Thyroid gland (tissue), 4 donors: ENCODE data around the gene RASSF7. TPM values are rescaled to one million over a fixed set of nuclear protein-coding genes. Genes with fewer than 3 reads are reported as not detected.

Experiments
- DNase-seq, 2 donors: peaks; one replicate each; pipeline ENCODE4 v3.0.0-alpha.2; 2019
- H3K27ac ChIP-seq, 3 donors: fragments of 200-600 bp; sonication (generic); 1 replicate in 2 of 3; 2 replicates in 1 of 3; pipeline ENCODE4 v1.5.1; 2016 to 2019; ENCODE audit warnings: mild to moderate bottlenecking in 1 of 3, moderate library complexity in 1 of 3
- H3K27me3 ChIP-seq: fragments of 200-600 bp; sonication (generic); one replicate; pipeline ENCODE4 v1.5.1; 2019
- H3K36me3 ChIP-seq, 2 donors: fragments of 200-600 bp; sonication (generic); one replicate each; pipeline ENCODE4 v1.5.1; 2016 to 2019
- H3K4me1 ChIP-seq, 2 donors: fragments of 200-600 bp; sonication (generic); one replicate each; pipeline ENCODE4 v1.5.1; 2017 to 2019
- H3K4me3 ChIP-seq, 3 donors: fragments of 200-600 bp; sonication (generic); replicated peaks in 1 of 3; 1 replicate in 2 of 3; 2 replicates in 1 of 3; pipeline ENCODE4 v1.5.1; 2016; ENCODE audit warnings: mild to moderate bottlenecking in 1 of 3
- H3K9me3 ChIP-seq: fragments of 200-600 bp; sonication (generic); one replicate; pipeline ENCODE4 v1.5.1; 2017
- POLR2A ChIP-seq, 2 donors: fragments of 450-650 bp; IDR thresholded peaks; one replicate each; pipeline ENCODE4 v1.6.1; 2017; ENCODE audit warnings: antibody characterized with exemption in 2 of 2, mild to moderate bottlenecking in 2 of 2, moderate library complexity in 1 of 2
- whole genome bisulfite sequencing, 2 donors: methylation state at CpG; one replicate each; pipeline ENCODE4 v1.1.5; 2017; 5-methylcytosine and 5-hydroxymethylcytosine counted together
- intact Hi-C: fragments of 100-400 bp; cut with DNase I; formaldehyde crosslinking; loops from one replicate; pipeline ENCODE4 v1.15.1; 2023
- total RNA-seq, 4 donors: library from RNA; depleted of rRNA; stranded (reverse); fragments of >200 nt; gene quantifications; one replicate each; pipeline ENCODE4 v1.2.3, GENCODE V29; 2016
- TF ChIP-seq, protein P1 (sequence below), 6 experiments: fragments of 200-600 bp in 3 of 6; fragments of 450-650 bp in 3 of 6; sonication (generic) in 3 of 6; IDR thresholded peaks; one replicate each; pipeline ENCODE4 v1.5.1; 2016 to 2019; ENCODE audit warnings: antibody characterized with exemption in 6 of 6, mild to moderate bottlenecking in 2 of 6, inconsistent platforms in 1 of 6, moderate library complexity in 1 of 6

RASSF7 gene
- total RNA-seq, 4 donors from 2014 or later = 18.6 to 60.0 (median 24.8) TPM

DNA sequence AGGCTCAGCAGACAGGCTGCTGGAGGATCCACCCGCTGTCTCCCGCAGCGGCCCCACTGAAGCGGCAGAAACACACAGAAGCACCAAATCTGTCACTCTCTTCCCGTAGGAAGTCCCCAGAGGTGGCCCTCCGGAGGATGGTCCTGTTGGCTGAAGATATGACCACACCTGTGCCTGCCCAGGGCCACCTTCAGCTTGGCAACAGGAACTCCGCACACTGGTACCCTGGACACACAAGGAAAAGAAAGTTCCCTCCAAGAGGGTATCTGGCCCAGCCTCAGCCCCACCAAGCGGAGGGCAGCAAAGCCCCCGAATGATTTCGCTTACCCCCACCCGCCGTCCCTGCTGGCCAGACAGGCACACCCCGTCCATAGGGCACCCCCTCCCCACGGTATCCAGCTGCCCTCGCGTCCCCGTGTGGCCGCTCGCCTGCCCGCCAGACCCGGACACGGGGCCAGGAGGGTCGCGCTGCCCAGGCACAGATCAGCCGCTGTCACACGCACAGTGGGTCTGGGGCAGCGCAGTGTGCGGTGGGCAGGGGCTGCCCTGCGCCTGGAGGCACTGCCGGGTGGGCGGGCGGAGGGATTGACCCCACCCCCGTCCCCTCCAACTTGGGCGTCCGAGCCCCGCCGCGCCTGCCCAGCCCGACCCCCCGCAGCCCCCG lies 7.0 kb downstream of the RASSF7 start:
- TF ChIP-seq POLR2A (IDR thresholded peaks at IDR 0.05) = no peak
- TF ChIP-seq, protein P1, sequence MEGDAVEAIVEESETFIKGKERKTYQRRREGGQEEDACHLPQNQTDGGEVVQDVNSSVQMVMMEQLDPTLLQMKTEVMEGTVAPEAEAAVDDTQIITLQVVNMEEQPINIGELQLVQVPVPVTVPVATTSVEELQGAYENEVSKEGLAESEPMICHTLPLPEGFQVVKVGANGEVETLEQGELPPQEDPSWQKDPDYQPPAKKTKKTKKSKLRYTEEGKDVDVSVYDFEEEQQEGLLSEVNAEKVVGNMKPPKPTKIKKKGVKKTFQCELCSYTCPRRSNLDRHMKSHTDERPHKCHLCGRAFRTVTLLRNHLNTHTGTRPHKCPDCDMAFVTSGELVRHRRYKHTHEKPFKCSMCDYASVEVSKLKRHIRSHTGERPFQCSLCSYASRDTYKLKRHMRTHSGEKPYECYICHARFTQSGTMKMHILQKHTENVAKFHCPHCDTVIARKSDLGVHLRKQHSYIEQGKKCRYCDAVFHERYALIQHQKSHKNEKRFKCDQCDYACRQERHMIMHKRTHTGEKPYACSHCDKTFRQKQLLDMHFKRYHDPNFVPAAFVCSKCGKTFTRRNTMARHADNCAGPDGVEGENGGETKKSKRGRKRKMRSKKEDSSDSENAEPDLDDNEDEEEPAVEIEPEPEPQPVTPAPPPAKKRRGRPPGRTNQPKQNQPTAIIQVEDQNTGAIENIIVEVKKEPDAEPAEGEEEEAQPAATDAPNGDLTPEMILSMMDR (IDR thresholded peaks at IDR 0.05) = no peak
- Histone ChIP-seq H3K4me3 (peak overlapping the region in 2 of 3 donors; percentile 21 to 69), H3K9me3 (no peaks in the 10 kb centered on the region), H3K4me1 (peaks cover 16 to 26% of the 10 kb centered on the region in 2 donors), H3K27ac (peak overlapping the region in 2 of 3 donors; percentile 17 to 28), H3K27me3 (no peaks in the 10 kb centered on the region), H3K36me3 (no peaks in the 10 kb centered on the region)
- intact Hi-C loops = no loop called here
- 76 to 85% methylated on average over 7 of the region's 41 CpGs for WGBS, 2 donors
- DNase-seq = no peak

DNA sequence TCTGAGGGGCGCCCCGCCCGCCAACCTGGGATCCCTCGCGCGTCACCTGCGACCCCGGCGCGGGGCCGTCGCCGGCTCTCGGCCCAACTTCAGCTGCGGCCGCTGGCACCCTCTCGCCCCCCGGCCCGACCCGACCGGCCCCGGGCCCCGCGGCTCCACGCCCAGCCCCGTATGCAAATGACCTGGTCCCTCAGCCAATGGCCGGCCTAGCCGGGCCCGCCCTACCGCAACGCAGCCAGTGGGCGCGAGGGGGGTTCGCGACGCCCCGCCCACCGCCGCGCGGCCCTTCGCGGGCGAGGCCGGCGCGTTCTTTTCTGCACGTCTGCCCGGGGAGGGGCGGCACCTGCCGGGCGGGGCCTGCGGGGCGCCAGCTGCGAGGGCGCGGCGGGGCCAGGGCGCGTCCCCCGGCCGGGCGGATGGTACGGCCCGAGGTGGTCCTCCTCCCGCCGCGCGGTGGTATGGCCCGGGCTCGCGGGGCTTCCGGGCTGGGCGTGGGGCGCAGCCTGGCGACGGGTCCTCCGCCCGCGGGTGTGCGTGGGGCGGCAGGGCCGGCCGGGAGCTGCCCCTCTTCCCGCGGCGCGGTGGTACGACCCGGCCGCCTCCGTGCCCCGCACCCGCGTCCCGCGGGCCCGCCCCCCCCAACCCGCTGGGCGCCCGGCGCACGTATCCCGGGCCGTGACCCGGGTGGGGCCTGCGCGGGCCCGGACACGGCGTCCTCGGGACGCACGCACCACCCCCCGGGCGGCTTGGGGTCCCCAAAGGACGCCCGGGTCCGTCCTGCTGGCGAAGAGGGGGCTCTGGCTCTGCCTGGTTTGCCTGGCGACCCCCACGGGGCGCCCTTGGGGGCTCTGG lies 7.8 kb downstream of the RASSF7 start:
- no peaks in the 10 kb centered on the region for H3K36me3 ChIP-seq
- H3K27ac ChIP-seq = peak overlapping the region in 2 of 3 donors; percentile 17 to 46
- no peaks in the 10 kb centered on the region for H3K9me3 ChIP-seq
- TF ChIP-seq POLR2A (IDR thresholded peaks at IDR 0.05) = peak in 1 of 2 donors; percentile 49
- TF ChIP-seq, protein P1 (IDR thresholded peaks at IDR 0.05) = peak in 1 of 6 experiments; percentile 8
- H3K4me3 ChIP-seq = peak overlapping the region; percentile 21 to 69 (median 42)
- intact Hi-C loops = no loop called here
- no peaks in the 10 kb centered on the region for H3K27me3 ChIP-seq
- DNase-seq = peak; percentile 95 to 96
- 0% methylated on average over 6 of the region's 123 CpGs; no CpG with 5 or more reads in 1 of the 2 donors for WGBS, 2 donors
- peaks cover 24 to 34% of the 10 kb centered on the region in 2 donors for H3K4me1 ChIP-seq

DNA sequence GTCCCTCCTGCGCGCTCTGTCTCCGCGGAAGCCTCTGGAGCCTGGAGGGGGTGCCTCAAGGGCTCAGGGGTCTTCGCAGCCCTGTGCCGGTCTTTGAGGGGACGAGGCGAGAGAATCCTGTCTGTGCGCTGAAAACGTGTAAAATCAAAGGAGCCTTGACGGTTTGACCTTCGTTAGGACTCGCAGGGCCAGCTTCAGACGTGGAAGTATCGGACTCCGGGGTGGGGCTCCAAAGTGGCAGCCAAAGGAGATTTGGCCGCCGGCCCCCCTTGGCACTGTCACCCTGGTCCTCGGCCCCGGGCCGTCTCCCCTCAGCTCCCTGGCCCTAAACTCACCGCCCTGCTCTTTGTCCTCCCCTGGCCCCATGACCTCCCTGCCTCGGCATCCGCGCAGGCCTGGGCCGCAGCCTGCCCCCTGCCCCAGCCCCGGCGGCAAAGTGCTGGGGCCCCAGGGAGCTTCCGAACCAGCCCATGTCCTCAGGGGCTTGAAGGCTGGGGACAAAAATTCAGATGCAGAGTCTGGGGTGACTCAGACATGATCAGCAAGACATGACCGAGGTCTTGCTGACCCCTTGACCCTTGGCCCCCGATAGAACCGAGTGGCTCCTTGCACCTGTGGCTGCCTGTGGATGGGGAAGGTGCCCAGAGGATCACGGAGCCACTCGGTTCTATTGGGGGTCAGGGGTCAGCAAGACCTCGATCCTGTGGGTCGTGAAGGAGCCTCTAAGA lies 8.6 kb downstream of the RASSF7 start:
- no peak for TF ChIP-seq POLR2A (IDR thresholded peaks at IDR 0.05)
- TF ChIP-seq, protein P1 (IDR thresholded peaks at IDR 0.05) = no peak
- Histone ChIP-seq H3K4me1 (peaks cover 28 to 36% of the 10 kb centered on the region in 2 donors), H3K4me3 (peak overlapping the region in 2 of 3 donors; percentile 42 to 69), H3K9me3 (no peaks in the 10 kb centered on the region), H3K27ac (peak overlapping the region in 1 of 3 donors; percentile 46), H3K27me3 (no peaks in the 10 kb centered on the region), H3K36me3 (no peaks in the 10 kb centered on the region)
- intact Hi-C loops = no loop called here
- DNase-seq = no peak
- WGBS, 2 donors = 60 to 67% methylated on average over 18 to 34 of the region's 36 CpGs

DNA sequence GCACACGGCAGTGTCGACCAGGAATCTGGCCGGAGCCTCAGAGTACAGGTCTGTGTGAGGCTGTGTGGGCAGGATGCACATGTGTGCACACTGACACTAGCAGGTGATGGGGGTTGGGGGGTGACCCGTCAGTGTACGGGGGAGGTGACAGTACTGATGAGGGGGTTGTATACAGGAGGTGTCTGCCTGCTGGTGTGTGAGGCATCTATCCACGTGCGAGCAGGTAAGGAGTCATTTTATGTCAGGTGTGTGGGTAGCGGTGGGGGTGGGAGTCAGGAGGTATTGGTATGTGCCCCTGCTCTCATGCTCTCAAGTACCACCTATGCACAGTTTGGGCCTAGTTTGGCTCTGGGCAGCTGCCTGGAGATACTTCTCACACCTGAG lies 11.0 kb downstream of the RASSF7 start:
- Histone ChIP-seq H3K36me3 (no peaks in the 10 kb centered on the region), H3K4me1 (peaks cover 40 to 47% of the 10 kb centered on the region in 2 donors), H3K4me3 (no peak overlapping the region), H3K27ac (no peak overlapping the region), H3K9me3 (no peaks in the 10 kb centered on the region), H3K27me3 (no peaks in the 10 kb centered on the region)
- no peak for DNase-seq
- 65 to 79% methylated on average over 8 of the region's 8 CpGs for WGBS, 2 donors
- intact Hi-C loops = no loop called here
- TF ChIP-seq, protein P1 (IDR thresholded peaks at IDR 0.05) = no peak
- no peak for TF ChIP-seq POLR2A (IDR thresholded peaks at IDR 0.05)
